Omental fat pad (tissue), 4 donors: ENCODE data around the gene LMO7. TPM values are rescaled to one million over a fixed set of nuclear protein-coding genes. Genes with fewer than 3 reads are reported as not detected.

Source experiments
- ATAC-seq: fragments of 150-250 bp; one replicate; pipeline ENCODE4 v1.9.1; 2016; ENCODE audit warnings: mild to moderate bottlenecking, moderate library complexity; ENCODE audit not compliant: low FRiP score
- DNase-seq: peaks from one replicate; pipeline ENCODE4 v3.0.0-alpha.2; 2019; ENCODE audit warnings: low spot score
- CTCF ChIP-seq, 3 donors: fragments of 450-650 bp; IDR thresholded peaks; one replicate each; pipeline ENCODE4 v1.5.1; 2016 to 2017; ENCODE audit warnings: antibody characterized with exemption in 3 of 3, mild to moderate bottlenecking in 3 of 3, moderate library complexity in 2 of 3
- total RNA-seq, 4 donors: library from RNA; depleted of rRNA; stranded (reverse); fragments of >200 nt; gene quantifications; one replicate each; pipeline ENCODE4 v1.1.0, GENCODE V29; 2016

The LMO7 gene
- total RNA-seq, 4 donors from 2014 or later: 7.7 to 22.0 (median 12.4) TPM

- no peak for TF ChIP-seq CTCF (IDR thresholded peaks at IDR 0.05)
- DNase-seq: no peak
- no peak for ATAC-seq
Measured at GRCh38 chr13:75801388-75801945, 165.3 kb downstream of the LMO7 start.

GRCh38 chr13:75802161-75802560, 166.0 kb downstream of the LMO7 start:
- DNase-seq: no peak
- ATAC-seq: no peak
- no peak for TF ChIP-seq CTCF (IDR thresholded peaks at IDR 0.05)

GRCh38 chr13:75803164-75803611, 167.1 kb downstream of the LMO7 start:
- TF ChIP-seq CTCF (IDR thresholded peaks at IDR 0.05): no peak
- ATAC-seq (no peak), DNase-seq (no peak)

- ATAC-seq (no peak), DNase-seq (no peak)
- TF ChIP-seq CTCF (IDR thresholded peaks at IDR 0.05): no peak
Measured at GRCh38 chr13:75804054-75804453, 167.9 kb downstream of the LMO7 start.

GRCh38 chr13:75804605-75805004, 168.5 kb downstream of the LMO7 start:
- DNase-seq: no peak
- TF ChIP-seq CTCF (IDR thresholded peaks at IDR 0.05): no peak
- ATAC-seq: no peak

- DNase-seq (no peak), ATAC-seq (no peak)
- TF ChIP-seq CTCF (IDR thresholded peaks at IDR 0.05): no peak
Measured at GRCh38 chr13:75806117-75806516, 170.0 kb downstream of the LMO7 start.

GRCh38 chr13:75811361-75811760, 175.2 kb downstream of the LMO7 start:
- no peak for TF ChIP-seq CTCF (IDR thresholded peaks at IDR 0.05)
- DNase-seq: no peak
- ATAC-seq: no peak
